ENCODE data around the gene EPHB6. TPM values are rescaled to one million over a fixed set of nuclear protein-coding genes. Genes with fewer than 3 reads are reported as not detected.
A peak's percentile ranks its signal among the peaks of the same experiment; 100 is the strongest.

Gene EPHB6
- polyA plus RNA-seq, 1 of the 3 experiments (the other 2 are of a cell fraction), result 1.8 TPM

DNA sequence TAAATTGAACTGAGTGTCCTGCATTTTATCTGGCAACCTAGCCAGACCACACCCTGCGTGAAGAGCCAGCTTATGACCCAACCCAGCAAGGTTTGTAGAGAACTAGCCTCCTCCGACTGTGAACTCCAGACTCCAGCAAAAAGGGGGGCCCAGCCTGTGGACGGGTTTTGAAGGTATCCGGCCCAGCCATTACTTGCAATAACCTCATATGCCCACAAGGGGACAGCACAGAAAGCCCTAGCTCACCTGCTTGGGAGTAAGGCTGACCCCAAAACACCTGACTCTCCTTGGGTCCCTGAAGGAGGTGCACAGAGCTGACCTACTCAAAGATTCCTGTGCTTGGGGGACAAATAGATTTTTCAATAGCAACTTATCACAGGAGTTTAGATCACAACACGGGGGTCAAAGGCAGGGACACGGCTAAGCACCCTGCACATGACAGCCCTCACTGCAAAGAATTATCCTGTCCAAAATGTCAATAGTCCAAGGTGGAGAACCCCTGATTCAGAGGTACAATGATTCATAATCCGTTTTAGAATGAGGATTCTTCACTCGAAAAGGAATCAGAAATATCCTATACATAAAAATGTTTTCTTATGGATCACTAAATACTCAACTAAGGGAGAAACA is 26.1 kb downstream of the EPHB6 start (continued):
- no peak for TF ChIP-seq REST (IDR thresholded peaks at IDR 0.05; ENCODE audit: low read depth, low read length)
- TF ChIP-seq MAX (IDR thresholded peaks at IDR 0.05; ENCODE audit: low read depth), result no peak
- TF ChIP-seq SMC3 (IDR thresholded peaks at IDR 0.05; ENCODE audit: low read depth, low read length), result peak; percentile 62
- TF ChIP-seq TEAD4 (IDR thresholded peaks at IDR 0.05; ENCODE audit: borderline replicate concordance, insufficient read depth), result no peak
- TF ChIP-seq, protein P1, sequence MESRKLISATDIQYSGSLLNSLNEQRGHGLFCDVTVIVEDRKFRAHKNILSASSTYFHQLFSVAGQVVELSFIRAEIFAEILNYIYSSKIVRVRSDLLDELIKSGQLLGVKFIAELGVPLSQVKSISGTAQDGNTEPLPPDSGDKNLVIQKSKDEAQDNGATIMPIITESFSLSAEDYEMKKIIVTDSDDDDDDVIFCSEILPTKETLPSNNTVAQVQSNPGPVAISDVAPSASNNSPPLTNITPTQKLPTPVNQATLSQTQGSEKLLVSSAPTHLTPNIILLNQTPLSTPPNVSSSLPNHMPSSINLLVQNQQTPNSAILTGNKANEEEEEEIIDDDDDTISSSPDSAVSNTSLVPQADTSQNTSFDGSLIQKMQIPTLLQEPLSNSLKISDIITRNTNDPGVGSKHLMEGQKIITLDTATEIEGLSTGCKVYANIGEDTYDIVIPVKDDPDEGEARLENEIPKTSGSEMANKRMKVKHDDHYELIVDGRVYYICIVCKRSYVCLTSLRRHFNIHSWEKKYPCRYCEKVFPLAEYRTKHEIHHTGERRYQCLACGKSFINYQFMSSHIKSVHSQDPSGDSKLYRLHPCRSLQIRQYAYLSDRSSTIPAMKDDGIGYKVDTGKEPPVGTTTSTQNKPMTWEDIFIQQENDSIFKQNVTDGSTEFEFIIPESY (IDR thresholded peaks at IDR 0.05; ENCODE audit: borderline replicate concordance, low read depth), result no peak
- TF ChIP-seq ELF1 (IDR thresholded peaks at IDR 0.05), result no peak
- TF ChIP-seq POLR2AphosphoS5 (IDR thresholded peaks at IDR 0.05; ENCODE audit: low read depth, low read length), result no peak
- no peak for TF ChIP-seq RCOR1 (IDR thresholded peaks at IDR 0.05; ENCODE audit: low read length)
- TF ChIP-seq RXRA (IDR thresholded peaks at IDR 0.05; ENCODE audit: borderline replicate concordance, low read depth), result no peak
- TF ChIP-seq EZH2phosphoT487 (IDR thresholded peaks at IDR 0.05; ENCODE audit: borderline replicate concordance, low read depth), result no peak
- TF ChIP-seq YY1 (IDR thresholded peaks at IDR 0.05; ENCODE audit: low read depth), result no peak
- TF ChIP-seq TAF1 (IDR thresholded peaks at IDR 0.05; ENCODE audit: borderline replicate concordance, low read depth, low read length), result no peak
- peak; percentile 75 for TF ChIP-seq CTCF (IDR thresholded peaks at IDR 0.05)
- no peak for TF ChIP-seq GABPA (IDR thresholded peaks at IDR 0.05; ENCODE audit: low read depth)
